ENCODE data around the gene FAM187B.

GRCh38 chr19:35276706-35277281 is 48.3 kb upstream of the FAM187B start:
- TF ChIP-seq POLR2A (IDR thresholded peaks at IDR 0.05; ENCODE audit: low read length) (no peak), GATA1 (IDR thresholded peaks at IDR 0.05; ENCODE audit: low read depth, low read length) (no peak)

Data from erythroblast (primary cell).